Stimulated activated naive CD4-positive, alpha-beta T cell treated with Interleukin-2 at 50 U/mL for 16 hours (primary cell): ENCODE data around the gene U2AF1L4.
"Not testable (repeated sequence)": the region's sequence is repeated elsewhere in the genome, so short reads cannot be mapped to it uniquely, and the experiment has no call there.

ENCODE experiments used
- DNase-seq: peaks from one replicate; lab custom pipeline; 2025; lab: John Stamatoyannopoulos, UW

Gene U2AF1L4

GRCh38 chr19:35780717-35781116 is 35.5 kb upstream of the U2AF1L4 start:
- DNase-seq: no peak

- no peak for DNase-seq
Observed at GRCh38 chr19:35780058-35780457, 34.8 kb upstream of the U2AF1L4 start.

- no peak for DNase-seq
Observed at GRCh38 chr19:35779033-35779432, 33.8 kb upstream of the U2AF1L4 start.

- DNase-seq: no peak
Observed at GRCh38 chr19:35777961-35778360, 32.7 kb upstream of the U2AF1L4 start.

GRCh38 chr19:35777086-35777841 is 32.0 kb upstream of the U2AF1L4 start:
- DNase-seq: no peak

GRCh38 chr19:35776102-35776788 is 31.0 kb upstream of the U2AF1L4 start:
- DNase-seq: no peak

- DNase-seq: peak; percentile 98
Observed at GRCh38 chr19:35775298-35776101, 30.3 kb upstream of the U2AF1L4 start, which contains the start of gene ARHGAP33. Gene ARHGAP33 (plus strand): TSS chr19:35775564. CDS start chr19:35775659, 95 bp downstream.

GRCh38 chr19:35775046-35775297 is 29.8 kb upstream of the U2AF1L4 start:
- DNase-seq: no peak

- no peak for DNase-seq
Observed at GRCh38 chr19:35774274-35775045, 29.2 kb upstream of the U2AF1L4 start.

GRCh38 chr19:35773020-35773806 is 28.0 kb upstream of the U2AF1L4 start:
- DNase-seq: no peak

- not testable (repeated sequence) for DNase-seq
Observed at GRCh38 chr19:35772362-35772761, 27.1 kb upstream of the U2AF1L4 start.

- no peak for DNase-seq
Observed at GRCh38 chr19:35768082-35768421, 22.8 kb upstream of the U2AF1L4 start.

GRCh38 chr19:35767288-35768081 is 22.3 kb upstream of the U2AF1L4 start:
- DNase-seq: no peak

- no peak for DNase-seq
Observed at GRCh38 chr19:35766571-35767104, 21.4 kb upstream of the U2AF1L4 start.

- no peak for DNase-seq
Observed at GRCh38 chr19:35764432-35765315, 19.5 kb upstream of the U2AF1L4 start.

- no peak for DNase-seq
Observed at GRCh38 chr19:35760711-35761349, 15.6 kb upstream of the U2AF1L4 start.

- DNase-seq: no peak
Observed at GRCh38 chr19:35759697-35760096, 14.5 kb upstream of the U2AF1L4 start.

- DNase-seq: peak; percentile 98
Observed at GRCh38 chr19:35757749-35758608, 12.8 kb upstream of the U2AF1L4 start, which contains the start of gene PROSER3. Gene PROSER3 (plus strand): TSS chr19:35758176. CDS start chr19:35758216, 40 bp downstream.
